Activated CD8-positive, alpha-beta memory T cell treated with anti-CD3 and anti-CD28 coated beads, Interleukin-2, amount 10 ng/mL, durations not matched to agents 7 days and 5 days (primary cell): ENCODE measurements around the gene GMDS. TPM values are rescaled to one million over a fixed set of nuclear protein-coding genes. Genes with fewer than 3 reads are reported as not detected.
"Not testable (repeated sequence)": the region's sequence is repeated elsewhere in the genome, so short reads cannot be mapped to it uniquely, and the experiment has no call there.

Experiments used
- ATAC-seq: fragments of 150-1000 bp; cut with Tn5 transposase; one replicate; pipeline ENCODE4 v1.10.0; 2021; ENCODE audit warnings: moderate library complexity
- CTCF ChIA-PET: fragments of 350-600 bp; sonication (Branson Sonifier 250); formaldehyde crosslinking; loops from one replicate; lab custom pipeline; 2021; ENCODE audit warnings: antibody characterized with exemption; lab: Charles Lee
- DNase-seq: peaks from one replicate; pipeline ENCODE4 v3.0.0-alpha.2; 2020
- H3K27ac Mint-ChIP-seq: one replicate; pipeline ENCODE4 v1.8.0; 2021; ENCODE audit warnings: mild to moderate bottlenecking, mixed read lengths
- H3K27me3 Mint-ChIP-seq: one replicate; pipeline ENCODE4 v1.8.0; 2021; ENCODE audit warnings: mixed read lengths
- H3K36me3 Mint-ChIP-seq: one replicate; pipeline ENCODE4 v1.8.0; 2021; ENCODE audit warnings: mild to moderate bottlenecking, mixed read lengths
- H3K4me1 Mint-ChIP-seq: one replicate; pipeline ENCODE4 v1.8.0; 2021; ENCODE audit warnings: mixed read lengths
- H3K4me3 Mint-ChIP-seq: one replicate; pipeline ENCODE4 v1.8.0; 2021; ENCODE audit warnings: mild to moderate bottlenecking, moderate library complexity, mixed read lengths
- H3K9me3 Mint-ChIP-seq: one replicate; pipeline ENCODE4 v1.8.0; 2022; ENCODE audit warnings: low read depth, mixed read lengths
- total RNA-seq, 2 experiments: library from RNA; stranded (reverse); gene quantifications; one replicate each; pipeline ENCODE4 v1.2.3, GENCODE V29; 2021

GMDS gene
- total RNA-seq, 2 experiments from 2014 or later: 28.2 to 36.9 TPM

GRCh38 chr6:1689141-1689540, 556.3 kb downstream of the GMDS start:
- no peaks in the 10 kb centered on the region for H3K9me3 Mint-ChIP-seq
- DNase-seq: no peak
- H3K27ac Mint-ChIP-seq: no peak overlapping the region
- no peak for ATAC-seq
- no peaks in the 10 kb centered on the region for H3K4me1 Mint-ChIP-seq
- H3K27me3 Mint-ChIP-seq: no peaks in the 10 kb centered on the region
- no peaks in the 10 kb centered on the region for H3K36me3 Mint-ChIP-seq
- CTCF ChIA-PET: no interaction called here
- H3K4me3 Mint-ChIP-seq: no peak overlapping the region

DNA sequence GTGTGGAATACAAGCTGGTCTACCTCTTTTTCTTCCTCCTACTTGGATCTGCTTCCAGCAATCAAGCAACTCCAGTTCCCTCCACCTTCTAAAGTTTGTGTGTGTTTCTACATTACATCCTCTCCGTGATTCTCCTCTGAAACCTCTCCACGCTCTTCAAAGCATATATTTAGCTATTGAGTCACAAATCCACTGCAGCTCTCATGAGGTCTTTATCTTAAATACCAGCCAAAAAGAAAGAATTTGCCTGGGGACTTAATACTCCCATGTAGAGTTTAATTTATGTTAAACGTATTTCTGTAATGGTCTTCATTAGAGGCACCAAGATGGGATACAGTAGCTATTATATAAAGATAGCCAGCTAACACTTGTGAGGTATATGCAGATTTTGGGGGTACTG, 557.0 kb downstream of the GMDS start:
- H3K27ac Mint-ChIP-seq: no peak overlapping the region

DNA sequence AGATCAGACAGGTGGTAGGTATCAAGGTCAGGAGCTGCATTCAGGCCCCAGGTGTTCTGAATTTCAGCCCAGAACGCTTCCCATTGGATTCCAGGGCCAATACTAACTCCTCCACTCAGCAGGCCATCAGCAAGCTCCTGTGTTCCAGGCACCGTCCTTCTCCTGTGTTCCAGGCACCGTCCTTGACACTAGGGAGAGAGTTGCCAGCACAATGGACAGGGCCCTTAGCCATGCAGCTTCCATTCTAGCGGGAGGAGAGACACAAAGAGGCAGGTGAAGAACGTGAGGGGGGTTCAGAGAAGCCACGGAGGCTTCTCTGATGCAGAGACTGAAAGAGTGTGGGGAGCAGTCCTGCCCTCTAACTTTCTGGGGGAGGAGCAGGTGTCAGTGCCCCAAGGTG, 558.0 kb downstream of the GMDS start:
- H3K4me1 Mint-ChIP-seq: no peaks in the 10 kb centered on the region
- H3K27ac Mint-ChIP-seq: no peak overlapping the region
- H3K4me3 Mint-ChIP-seq: no peak overlapping the region
- CTCF ChIA-PET: no interaction called here
- H3K27me3 Mint-ChIP-seq: no peaks in the 10 kb centered on the region
- ATAC-seq: no peak
- H3K9me3 Mint-ChIP-seq: no peaks in the 10 kb centered on the region
- no peaks in the 10 kb centered on the region for H3K36me3 Mint-ChIP-seq
- no peak for DNase-seq

More for the DNA sequence above, 557.0 kb downstream of the GMDS start:
- H3K36me3 Mint-ChIP-seq: no peaks in the 10 kb centered on the region
- ATAC-seq (no peak), DNase-seq (no peak)
- H3K27me3 Mint-ChIP-seq: no peaks in the 10 kb centered on the region
- CTCF ChIA-PET: no interaction called here
- H3K4me1 Mint-ChIP-seq: no peaks in the 10 kb centered on the region
- H3K4me3 Mint-ChIP-seq: no peak overlapping the region
- H3K9me3 Mint-ChIP-seq: no peaks in the 10 kb centered on the region

- CTCF ChIA-PET: no interaction called here
- Mint-ChIP-seq H3K9me3 (no peaks in the 10 kb centered on the region), H3K27me3 (no peaks in the 10 kb centered on the region), H3K4me1 (no peaks in the 10 kb centered on the region), H3K4me3 (no peak overlapping the region), H3K36me3 (no peaks in the 10 kb centered on the region), H3K27ac (no peak overlapping the region)
- ATAC-seq (no peak), DNase-seq (no peak)
Observed at GRCh38 chr6:1686117-1687098, 559.0 kb downstream of the GMDS start.

- no peak for DNase-seq
- Mint-ChIP-seq H3K27ac (no peak overlapping the region), H3K4me3 (no peak overlapping the region), H3K4me1 (no peaks in the 10 kb centered on the region), H3K9me3 (no peaks in the 10 kb centered on the region), H3K27me3 (no peaks in the 10 kb centered on the region), H3K36me3 (no peaks in the 10 kb centered on the region)
- CTCF ChIA-PET: no interaction called here
- ATAC-seq: no peak
Observed at GRCh38 chr6:1679688-1680068, 565.7 kb downstream of the GMDS start.

- no peaks in the 10 kb centered on the region for H3K9me3 Mint-ChIP-seq
- no peaks in the 10 kb centered on the region for H3K4me1 Mint-ChIP-seq
- peaks cover under 1% of the 10 kb centered on the region for H3K36me3 Mint-ChIP-seq
- DNase-seq (no peak), ATAC-seq (no peak)
- H3K27ac Mint-ChIP-seq: no peak overlapping the region
- CTCF ChIA-PET: no interaction called here
- H3K4me3 Mint-ChIP-seq: no peak overlapping the region
- no peaks in the 10 kb centered on the region for H3K27me3 Mint-ChIP-seq
Observed at GRCh38 chr6:1679031-1679687, 566.2 kb downstream of the GMDS start.

DNA sequence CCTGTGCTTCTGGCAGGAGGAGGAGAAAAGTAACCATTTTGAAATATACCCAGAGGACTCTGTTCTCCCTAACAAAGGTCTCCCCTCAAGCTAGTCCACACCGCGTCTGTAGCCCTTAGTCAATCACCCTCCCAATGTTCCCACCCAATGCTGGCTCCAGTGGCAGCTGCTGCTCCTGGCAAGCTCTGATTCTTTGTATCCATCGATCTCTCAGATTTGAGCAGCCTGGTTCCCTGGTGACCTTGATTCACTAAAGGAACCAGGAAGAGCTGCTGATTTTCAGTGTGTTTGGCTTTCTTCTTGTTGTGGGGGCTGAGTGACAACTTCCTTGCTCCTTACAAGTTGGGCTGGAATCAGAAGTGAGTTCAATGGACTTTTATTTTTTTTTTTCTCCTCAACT, 567.2 kb downstream of the GMDS start:
- CTCF ChIA-PET: no interaction called here
- Mint-ChIP-seq H3K27ac (no peak overlapping the region), H3K27me3 (no peaks in the 10 kb centered on the region), H3K4me1 (no peaks in the 10 kb centered on the region), H3K9me3 (no peaks in the 10 kb centered on the region), H3K4me3 (no peak overlapping the region), H3K36me3 (peaks cover 1% of the 10 kb centered on the region)
- no peak for DNase-seq
- no peak for ATAC-seq

GRCh38 chr6:1672379-1672778, 573.0 kb downstream of the GMDS start:
- peaks cover 1% of the 10 kb centered on the region for H3K36me3 Mint-ChIP-seq
- CTCF ChIA-PET: no interaction called here

GRCh38 chr6:1670711-1671462, 574.5 kb downstream of the GMDS start:
- ATAC-seq (no peak), DNase-seq (no peak)
- Mint-ChIP-seq H3K36me3 (peaks cover 1% of the 10 kb centered on the region), H3K9me3 (no peaks in the 10 kb centered on the region), H3K27ac (no peak overlapping the region), H3K4me1 (no peaks in the 10 kb centered on the region), H3K4me3 (no peak overlapping the region), H3K27me3 (no peaks in the 10 kb centered on the region)
- CTCF ChIA-PET: no interaction called here

More at GRCh38 chr6:1672379-1672778, 573.0 kb downstream of the GMDS start:
- H3K27me3 Mint-ChIP-seq: no peaks in the 10 kb centered on the region
- no peak overlapping the region for H3K4me3 Mint-ChIP-seq
- H3K27ac Mint-ChIP-seq: no peak overlapping the region
- ATAC-seq: no peak
- H3K4me1 Mint-ChIP-seq: no peaks in the 10 kb centered on the region
- no peak for DNase-seq
- H3K9me3 Mint-ChIP-seq: no peaks in the 10 kb centered on the region

GRCh38 chr6:1669996-1670395, 575.4 kb downstream of the GMDS start:
- no peak for ATAC-seq
- Mint-ChIP-seq H3K4me3 (no peak overlapping the region), H3K36me3 (peaks cover 1% of the 10 kb centered on the region)

GRCh38 chr6:1668456-1668855, 576.9 kb downstream of the GMDS start:
- H3K27ac Mint-ChIP-seq, H3K4me1 Mint-ChIP-seq, H3K36me3 Mint-ChIP-seq, DNase-seq, CTCF ChIA-PET, H3K9me3 Mint-ChIP-seq, H3K27me3 Mint-ChIP-seq, ATAC-seq, H3K4me3 Mint-ChIP-seq: not testable (repeated sequence)

More at GRCh38 chr6:1669996-1670395, 575.4 kb downstream of the GMDS start:
- no peak overlapping the region for H3K27ac Mint-ChIP-seq
- no peaks in the 10 kb centered on the region for H3K4me1 Mint-ChIP-seq
- CTCF ChIA-PET: no interaction called here
- H3K9me3 Mint-ChIP-seq: no peaks in the 10 kb centered on the region
- no peaks in the 10 kb centered on the region for H3K27me3 Mint-ChIP-seq
- DNase-seq: no peak

- Mint-ChIP-seq H3K9me3 (no peaks in the 10 kb centered on the region), H3K27ac (no peak overlapping the region), H3K27me3 (no peaks in the 10 kb centered on the region), H3K4me3 (no peak overlapping the region), H3K4me1 (no peaks in the 10 kb centered on the region), H3K36me3 (no peaks in the 10 kb centered on the region)
- ATAC-seq (no peak), DNase-seq (no peak)
- CTCF ChIA-PET: no interaction called here
Observed at GRCh38 chr6:1667805-1668175, 577.6 kb downstream of the GMDS start.

- Mint-ChIP-seq H3K27me3 (no peaks in the 10 kb centered on the region), H3K4me1 (no peaks in the 10 kb centered on the region), H3K4me3 (no peak overlapping the region), H3K27ac (no peak overlapping the region), H3K9me3 (no peaks in the 10 kb centered on the region), H3K36me3 (no peaks in the 10 kb centered on the region)
- no peak for ATAC-seq
- CTCF ChIA-PET: no interaction called here
- no peak for DNase-seq
Observed at GRCh38 chr6:1667012-1667804, 578.2 kb downstream of the GMDS start.
